ENCODE data around the gene SSH2. TPM values are rescaled to one million over a fixed set of nuclear protein-coding genes. Genes with fewer than 3 reads are reported as not detected.
"Not testable (repeated sequence)": the region's sequence is repeated elsewhere in the genome, so short reads cannot be mapped to it uniquely, and the experiment has no call there.

The SSH2 gene
- total RNA-seq, 8 experiments from 2014 or later, result 12.4 to 80.9 (median 16.0) TPM

- in situ Hi-C loops (cut with MboI; ENCODE audit: low pct_unique_long_range_greater_than_20kb in 2 of 9, low sequenced_read_pairs in 9 of 9, unreplicated experiment in 9 of 9), result no loop called here
- no peak for ATAC-seq (replicated peaks in 6 of 8)
- no peaks in the 10 kb centered on the region for H3K4me1 ChIP-seq (replicated peaks in 1 of 2)
- no peak overlapping the region for H3K4me3 ChIP-seq
- no peak overlapping the region for H3K27ac ChIP-seq
- 73 to 100% (median 92%) methylated on average over 1 to 3 of the region's 3 CpGs for WGBS, 10 experiments
These were observed 236.3 kb downstream of the SSH2 start for GRCh38 chr17:29693751-29694150.

- in situ Hi-C loops (cut with MboI; ENCODE audit: low pct_unique_long_range_greater_than_20kb in 2 of 9, low sequenced_read_pairs in 9 of 9, unreplicated experiment in 9 of 9), result no loop called here
- WGBS, 10 experiments, result 29 to 100% (median 80%) methylated on average over 1 to 2 of the region's 2 CpGs; no CpG with 5 or more reads in 2 of the 10 experiments
- Histone ChIP-seq H3K4me1 (replicated peaks in 1 of 2) (no peaks in the 10 kb centered on the region), H3K27ac (no peak overlapping the region), H3K4me3 (no peak overlapping the region)
- ATAC-seq (replicated peaks in 6 of 8), result no peak
These were observed 242.4 kb downstream of the SSH2 start for GRCh38 chr17:29687596-29687995.

GRCh38 chr17:29686993-29687590 is 242.9 kb downstream of the SSH2 start:
- Histone ChIP-seq H3K27ac (no peak overlapping the region), H3K4me3 (no peak overlapping the region), H3K4me1 (replicated peaks in 1 of 2) (no peaks in the 10 kb centered on the region)
- WGBS, 10 experiments, result 20 to 100% (median 90%) methylated on average over 1 to 4 of the region's 4 CpGs
- in situ Hi-C loops (cut with MboI; ENCODE audit: low pct_unique_long_range_greater_than_20kb in 2 of 9, low sequenced_read_pairs in 9 of 9, unreplicated experiment in 9 of 9), result no loop called here
- peak in 2 of 8 experiments; percentile 10 to 52 for ATAC-seq (replicated peaks in 6 of 8)

- no peak for ATAC-seq (replicated peaks in 6 of 8)
- in situ Hi-C loops (cut with MboI; ENCODE audit: low pct_unique_long_range_greater_than_20kb in 2 of 9, low sequenced_read_pairs in 9 of 9, unreplicated experiment in 9 of 9), result no loop called here
- no peak overlapping the region for H3K4me3 ChIP-seq
- no peaks in the 10 kb centered on the region for H3K4me1 ChIP-seq (replicated peaks in 1 of 2)
- no peak overlapping the region for H3K27ac ChIP-seq
- WGBS, 10 experiments, result 50 to 100% (median 86%) methylated on average over 1 of the region's 1 CpG; no CpG with 5 or more reads in 5 of the 10 experiments
These were observed 246.5 kb downstream of the SSH2 start for GRCh38 chr17:29683481-29683880.

- 11 to 80% (median 53%) methylated on average over 1 to 3 of the region's 3 CpGs; no CpG with 5 or more reads in 3 of the 10 experiments for WGBS, 10 experiments
- Histone ChIP-seq H3K27ac (no peak overlapping the region), H3K4me3 (no peak overlapping the region), H3K4me1 (replicated peaks in 1 of 2) (no peaks in the 10 kb centered on the region)
- in situ Hi-C loops (cut with MboI; ENCODE audit: low pct_unique_long_range_greater_than_20kb in 2 of 9, low sequenced_read_pairs in 9 of 9, unreplicated experiment in 9 of 9), result no loop called here
- peak in 3 of 8 experiments; percentile 23 to 91 (median 79) for ATAC-seq (replicated peaks in 6 of 8)
These were observed 247.0 kb downstream of the SSH2 start for GRCh38 chr17:29682987-29683386.

GRCh38 chr17:29682054-29682453 is 248.0 kb downstream of the SSH2 start:
- H3K4me1 ChIP-seq (replicated peaks in 1 of 2), result no peaks in the 10 kb centered on the region
- 0 to 100% (median 96%) methylated on average over 1 to 2 of the region's 2 CpGs; no CpG with 5 or more reads in 2 of the 10 experiments for WGBS, 10 experiments
- H3K27ac ChIP-seq, result no peak overlapping the region
- in situ Hi-C loops (cut with MboI; ENCODE audit: low pct_unique_long_range_greater_than_20kb in 2 of 9, low sequenced_read_pairs in 9 of 9, unreplicated experiment in 9 of 9), result no loop called here
- peak in 3 of 8 experiments; percentile 12 to 14 (median 13) for ATAC-seq (replicated peaks in 6 of 8)
- H3K4me3 ChIP-seq, result no peak overlapping the region

GRCh38 chr17:29677824-29678223 is 252.2 kb downstream of the SSH2 start:
- Histone ChIP-seq H3K4me3 (no peak overlapping the region), H3K27ac (no peak overlapping the region), H3K4me1 (replicated peaks in 1 of 2) (no peaks in the 10 kb centered on the region)
- in situ Hi-C loops (cut with MboI; ENCODE audit: low pct_unique_long_range_greater_than_20kb in 2 of 9, low sequenced_read_pairs in 9 of 9, unreplicated experiment in 9 of 9), result no loop called here
- WGBS, 10 experiments, result 0 to 60% (median 40%) methylated on average over 1 of the region's 1 CpG; no CpG with 5 or more reads in 7 of the 10 experiments
- peak in 2 of 8 experiments; percentile 5 to 11 for ATAC-seq (replicated peaks in 6 of 8)

GRCh38 chr17:29677221-29677791 is 252.7 kb downstream of the SSH2 start:
- Histone ChIP-seq H3K4me1 (replicated peaks in 1 of 2) (no peaks in the 10 kb centered on the region), H3K27ac (no peak overlapping the region), H3K4me3 (no peak overlapping the region)
- 0 to 90% (median 63%) methylated on average over 1 to 3 of the region's 3 CpGs; no CpG with 5 or more reads in 3 of the 10 experiments for WGBS, 10 experiments
- in situ Hi-C loops (cut with MboI; ENCODE audit: low pct_unique_long_range_greater_than_20kb in 2 of 9, low sequenced_read_pairs in 9 of 9, unreplicated experiment in 9 of 9), result no loop called here
- ATAC-seq (replicated peaks in 6 of 8), result peak in 5 of 8 experiments; percentile 4 to 54 (median 15)

GRCh38 chr17:29675961-29676360 is 254.1 kb downstream of the SSH2 start:
- H3K4me1 ChIP-seq (replicated peaks in 1 of 2); H3K27ac ChIP-seq; H3K4me3 ChIP-seq; in situ Hi-C loops (cut with MboI; ENCODE audit: low pct_unique_long_range_greater_than_20kb in 2 of 9, low sequenced_read_pairs in 9 of 9, unreplicated experiment in 9 of 9): not testable (repeated sequence)
- WGBS, 10 experiments, result 0 to 93% (median 83%) methylated on average over 1 to 7 of the region's 8 CpGs; no CpG with 5 or more reads in 4 of the 10 experiments
- ATAC-seq (replicated peaks in 6 of 8), result peak in 4 of 8 experiments; percentile 29 to 92 (median 90)

- WGBS, 10 experiments, result 25 to 100% (median 86%) methylated on average over 1 of the region's 1 CpG; no CpG with 5 or more reads in 6 of the 10 experiments
These were observed 255.7 kb downstream of the SSH2 start for GRCh38 chr17:29674281-29674680.

GRCh38 chr17:29671661-29672060 is 258.4 kb downstream of the SSH2 start:
- 56 to 100% (median 98%) methylated on average over 1 to 5 of the region's 5 CpGs; no CpG with 5 or more reads in 2 of the 10 experiments for WGBS, 10 experiments
- H3K4me1 ChIP-seq (replicated peaks in 1 of 2), result no peaks in the 10 kb centered on the region
- ATAC-seq (replicated peaks in 6 of 8), result no peak
- H3K27ac ChIP-seq, result no peak overlapping the region
- in situ Hi-C loops (cut with MboI; ENCODE audit: low pct_unique_long_range_greater_than_20kb in 2 of 9, low sequenced_read_pairs in 9 of 9, unreplicated experiment in 9 of 9), result no loop called here
- no peak overlapping the region for H3K4me3 ChIP-seq

More at GRCh38 chr17:29674281-29674680, 255.7 kb downstream of the SSH2 start:
- Histone ChIP-seq H3K4me1 (replicated peaks in 1 of 2) (no peaks in the 10 kb centered on the region), H3K4me3 (no peak overlapping the region), H3K27ac (no peak overlapping the region)
- in situ Hi-C loops (cut with MboI; ENCODE audit: low pct_unique_long_range_greater_than_20kb in 2 of 9, low sequenced_read_pairs in 9 of 9, unreplicated experiment in 9 of 9), result no loop called here
- no peak for ATAC-seq (replicated peaks in 6 of 8)

GRCh38 chr17:29669266-29669665 is 260.8 kb downstream of the SSH2 start:
- H3K27ac ChIP-seq, result no peak overlapping the region
- H3K4me1 ChIP-seq (replicated peaks in 1 of 2), result no peaks in the 10 kb centered on the region
- H3K4me3 ChIP-seq, result no peak overlapping the region
- in situ Hi-C loops (cut with MboI; ENCODE audit: low pct_unique_long_range_greater_than_20kb in 2 of 9, low sequenced_read_pairs in 9 of 9, unreplicated experiment in 9 of 9), result no loop called here
- no peak for ATAC-seq (replicated peaks in 6 of 8)

- Histone ChIP-seq H3K27ac (no peak overlapping the region), H3K4me3 (no peak overlapping the region), H3K4me1 (replicated peaks in 1 of 2) (no peaks in the 10 kb centered on the region)
- ATAC-seq (replicated peaks in 6 of 8), result no peak
- in situ Hi-C loops (cut with MboI; ENCODE audit: low pct_unique_long_range_greater_than_20kb in 2 of 9, low sequenced_read_pairs in 9 of 9, unreplicated experiment in 9 of 9), result no loop called here
These were observed 262.1 kb downstream of the SSH2 start for GRCh38 chr17:29667969-29668368.

- no peak for ATAC-seq (replicated peaks in 6 of 8)
- in situ Hi-C loops (cut with MboI; ENCODE audit: low pct_unique_long_range_greater_than_20kb in 2 of 9, low sequenced_read_pairs in 9 of 9, unreplicated experiment in 9 of 9), result no loop called here
These were observed 264.6 kb downstream of the SSH2 start for GRCh38 chr17:29665481-29665810.

More at GRCh38 chr17:29665481-29665810, 264.6 kb downstream of the SSH2 start:
- Histone ChIP-seq H3K4me1 (replicated peaks in 1 of 2) (no peaks in the 10 kb centered on the region), H3K4me3 (no peak overlapping the region), H3K27ac (no peak overlapping the region)
- whole genome bisulfite sequencing, 10 experiments, result 0 to 75% (median 43%) methylated on average over 1 of the region's 1 CpG; no CpG with 5 or more reads in 2 of the 10 experiments

Data from motor neuron (in vitro differentiated cells).